HG03469 (cell line): ENCODE measurements around the gene MAPRE3.
A peak's percentile ranks its signal among the peaks of the same experiment; 100 is the strongest.
"Not testable (repeated sequence)": the region's sequence is repeated elsewhere in the genome, so short reads cannot be mapped to it uniquely, and the experiment has no call there.

Experiments used
- ATAC-seq: cut with Tn5 transposase; IDR thresholded peaks from one replicate; pipeline ENCODE4 v1.9.1; 2021; ENCODE audit warnings: mild to moderate bottlenecking, moderate library complexity, moderate number of reproducible peaks; ENCODE audit not compliant: unreplicated experiment

The MAPRE3 gene

GRCh38 chr2:26970244-26970927 lies at the start of gene MAPRE3:
Gene MAPRE3 (plus strand): TSS chr2:26970637. CDS start chr2:27022219, 51,582 bp downstream.
- peak; percentile 65 for ATAC-seq

- ATAC-seq, result no peak
Observed at GRCh38 chr2:26921323-26921722, 49.1 kb upstream of the MAPRE3 start.

- no peak for ATAC-seq
Observed at GRCh38 chr2:26922405-26923188, 47.8 kb upstream of the MAPRE3 start.

- not testable (repeated sequence) for ATAC-seq
Observed at GRCh38 chr2:26923189-26923466, 47.3 kb upstream of the MAPRE3 start.

GRCh38 chr2:26924731-26925099 lies 45.7 kb upstream of the MAPRE3 start:
- no peak for ATAC-seq

- no peak for ATAC-seq
Observed at GRCh38 chr2:26925100-26925791, 45.2 kb upstream of the MAPRE3 start.

- no peak for ATAC-seq
Observed at GRCh38 chr2:26927221-26927620, 43.2 kb upstream of the MAPRE3 start.

- ATAC-seq, result no peak
Observed at GRCh38 chr2:26932974-26933373, 37.5 kb upstream of the MAPRE3 start.

- no peak for ATAC-seq
Observed at GRCh38 chr2:26933431-26934334, 36.8 kb upstream of the MAPRE3 start.

- no peak for ATAC-seq
Observed at GRCh38 chr2:26934335-26934724, 36.1 kb upstream of the MAPRE3 start.

GRCh38 chr2:26934985-26935384 lies 35.5 kb upstream of the MAPRE3 start:
- no peak for ATAC-seq

- no peak for ATAC-seq
Observed at GRCh38 chr2:26936855-26937254, 33.6 kb upstream of the MAPRE3 start.

- no peak for ATAC-seq
Observed at GRCh38 chr2:26938399-26939118, 31.9 kb upstream of the MAPRE3 start.

- no peak for ATAC-seq
Observed at GRCh38 chr2:26940001-26940400, 30.4 kb upstream of the MAPRE3 start.

- ATAC-seq, result no peak
Observed at GRCh38 chr2:26941486-26941885, 29.0 kb upstream of the MAPRE3 start.

- ATAC-seq, result no peak
Observed at GRCh38 chr2:26942543-26943295, 27.7 kb upstream of the MAPRE3 start.

- no peak for ATAC-seq
Observed at GRCh38 chr2:26945991-26946750, 24.3 kb upstream of the MAPRE3 start.

- ATAC-seq, result no peak
Observed at GRCh38 chr2:26946841-26947784, 23.3 kb upstream of the MAPRE3 start.
